GM04503 (cell line): ENCODE results near the gene ATP6V0E1.
"Not testable (repeated sequence)": the region's sequence is repeated elsewhere in the genome, so short reads cannot be mapped to it uniquely, and the experiment has no call there.

Experiments
- DNase-seq: peaks from one replicate; pipeline ENCODE4 v3.0.0-alpha.2; 2012; ENCODE audit warnings: low read depth

Gene ATP6V0E1

DNA sequence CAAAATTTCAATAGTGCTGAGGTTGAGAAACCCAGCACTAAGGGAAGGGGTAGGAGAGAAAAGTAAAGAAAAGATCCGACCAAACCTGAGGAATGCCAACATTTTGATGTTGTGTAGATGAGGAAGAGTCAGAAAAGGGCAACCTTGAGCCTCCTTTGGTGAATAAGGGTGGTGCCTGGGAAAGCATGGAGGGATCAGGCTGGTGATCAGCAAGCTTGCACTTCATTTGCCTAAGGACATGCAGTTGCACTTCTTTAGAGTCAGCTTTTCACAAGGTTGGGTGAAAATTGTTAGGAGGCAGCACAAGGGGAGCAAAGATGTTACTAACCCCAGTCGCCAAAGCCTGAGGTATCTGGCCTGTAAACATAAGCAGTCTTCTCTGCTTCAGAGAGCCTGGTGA is 20.4 kb downstream of the ATP6V0E1 start:
- no peak for DNase-seq

DNA sequence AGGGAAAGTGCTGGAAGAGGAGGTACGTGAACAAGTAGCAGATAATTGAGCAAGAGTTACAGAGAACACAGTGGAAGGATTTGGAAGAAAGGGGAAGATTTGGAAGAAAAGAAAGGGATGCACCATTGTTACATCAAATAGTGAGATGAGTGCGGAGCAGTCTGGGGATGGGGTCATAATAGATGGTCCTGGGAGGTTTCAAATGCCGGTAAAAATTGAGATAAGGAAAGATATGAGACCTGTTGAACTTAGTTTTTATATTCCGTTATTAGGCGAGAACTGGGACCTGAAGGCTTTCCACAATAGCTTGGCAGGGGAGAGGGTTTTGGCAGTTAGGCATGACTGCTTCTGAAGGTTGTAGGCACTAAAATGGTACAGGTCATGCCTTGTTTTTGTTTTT is 20.9 kb downstream of the ATP6V0E1 start:
- no peak for DNase-seq

DNA sequence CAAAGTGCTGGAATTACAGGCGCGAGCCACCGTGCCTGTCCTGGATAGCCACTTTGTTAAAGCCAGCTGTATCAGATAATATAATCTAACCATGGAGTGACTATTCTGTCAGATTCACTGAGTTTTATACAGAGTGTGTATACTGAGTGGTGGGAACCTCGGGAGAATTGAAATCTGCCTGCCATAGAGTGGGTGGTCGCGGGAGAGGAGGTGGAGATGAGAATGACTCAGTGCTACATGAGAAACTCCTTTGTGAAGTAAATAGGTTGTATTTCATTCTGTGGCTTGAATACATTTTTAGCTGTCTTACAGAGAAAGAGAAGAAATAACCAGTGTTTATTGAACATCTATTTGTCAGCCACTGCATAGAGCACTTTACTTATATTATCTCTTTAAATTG is 26.4 kb downstream of the ATP6V0E1 start:
- DNase-seq: no peak

DNA sequence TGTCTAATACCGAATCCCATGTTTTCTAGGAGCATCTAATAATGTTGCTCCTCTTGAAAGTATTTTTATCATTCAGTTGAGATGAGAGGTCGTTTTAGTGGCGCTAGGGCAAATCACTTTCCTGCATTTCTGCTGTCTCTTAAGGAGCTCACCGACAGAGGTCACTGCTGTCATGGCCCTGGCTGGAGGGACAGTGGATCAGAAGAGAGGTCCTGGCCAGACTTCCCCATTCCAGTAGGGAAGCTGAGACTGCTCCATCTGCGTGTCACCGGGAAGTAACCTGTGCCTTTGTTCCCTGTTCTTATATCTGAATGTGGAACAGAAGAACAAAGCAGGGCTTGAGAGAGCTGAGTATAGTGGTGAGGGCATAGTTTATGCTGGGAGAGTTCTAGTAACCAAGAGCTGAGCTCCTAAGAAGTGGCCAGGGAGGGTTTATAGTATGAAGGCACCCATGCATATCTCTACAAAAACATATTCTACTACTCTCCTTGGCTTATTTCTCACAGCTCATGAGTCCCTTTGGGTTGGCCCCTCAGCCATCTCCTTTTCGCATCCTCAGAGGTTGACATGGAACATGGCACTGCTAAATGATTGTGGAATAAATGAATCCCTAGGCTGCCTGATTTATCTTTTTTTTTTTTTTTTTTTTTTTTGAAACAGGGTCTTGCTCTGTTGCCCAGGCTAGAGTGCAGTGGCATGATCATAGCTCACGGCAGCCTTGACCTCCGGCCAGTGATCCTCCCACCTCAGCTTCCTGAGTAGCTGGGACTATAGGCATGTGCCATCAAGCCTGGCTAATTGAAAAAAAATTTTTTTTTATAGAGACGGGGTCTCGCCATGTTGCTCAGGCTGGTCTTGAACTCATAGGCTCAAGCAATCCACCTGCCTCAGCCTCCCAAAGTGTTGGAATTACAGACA is 27.2 kb downstream of the ATP6V0E1 start:
- DNase-seq: no peak

DNA sequence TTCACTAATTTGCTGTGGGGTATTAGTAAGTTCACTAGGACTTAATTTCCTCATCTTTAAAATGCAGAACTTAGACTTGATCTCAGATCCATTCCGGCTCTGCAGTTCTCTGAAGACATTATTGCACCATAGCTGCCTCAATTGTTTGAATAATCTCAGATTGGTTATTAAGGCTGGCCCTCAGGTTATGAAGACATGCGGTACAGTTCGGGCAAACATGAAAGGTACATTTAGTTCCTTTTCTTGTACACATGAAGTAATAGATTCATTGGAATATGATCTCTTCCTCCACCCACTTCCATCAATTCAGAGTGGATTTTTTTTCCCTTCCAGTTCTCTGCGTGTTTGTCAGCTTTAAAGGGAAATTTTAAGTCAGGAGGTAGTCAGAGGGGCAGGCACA is 28.0 kb downstream of the ATP6V0E1 start:
- no peak for DNase-seq

DNA sequence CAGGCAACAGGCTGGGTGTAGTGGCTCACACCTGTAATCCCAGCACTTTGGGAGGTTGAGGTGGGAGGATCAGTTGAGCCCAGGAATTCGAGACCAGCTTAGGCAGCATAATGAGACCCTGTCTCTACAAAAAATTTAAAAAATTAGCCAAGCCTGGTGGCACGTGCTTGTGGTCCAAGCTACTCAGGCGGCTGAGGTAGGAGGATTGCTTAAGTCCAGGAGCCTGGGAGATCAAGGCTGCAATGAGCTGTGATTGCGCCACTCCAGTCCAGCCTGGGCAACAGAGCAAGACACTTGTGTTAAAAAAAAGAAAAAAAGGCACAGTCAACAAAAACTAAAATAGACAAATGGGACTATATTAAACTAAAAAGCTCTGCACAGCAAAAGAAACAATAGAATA is 29.3 kb downstream of the ATP6V0E1 start:
- DNase-seq: no peak

DNA sequence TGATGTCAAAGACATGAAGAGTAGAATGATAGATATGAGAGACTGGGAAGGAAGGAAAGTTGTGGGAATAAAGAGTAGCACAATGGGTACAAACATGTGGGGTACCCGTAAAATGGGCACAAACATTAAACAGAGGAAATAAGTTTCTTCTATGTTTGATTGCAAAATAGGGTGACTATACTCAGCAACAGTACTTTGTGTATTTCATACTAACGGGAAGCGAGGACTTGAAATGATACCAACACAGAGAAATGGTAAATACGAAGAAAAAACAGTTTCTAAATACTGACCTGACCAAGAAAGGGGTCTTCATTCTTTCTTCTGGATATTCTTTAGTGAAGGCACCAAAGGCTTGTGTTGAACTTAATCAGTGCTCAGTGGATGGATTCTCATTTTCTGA is 31.1 kb downstream of the ATP6V0E1 start:
- no peak for DNase-seq

DNA sequence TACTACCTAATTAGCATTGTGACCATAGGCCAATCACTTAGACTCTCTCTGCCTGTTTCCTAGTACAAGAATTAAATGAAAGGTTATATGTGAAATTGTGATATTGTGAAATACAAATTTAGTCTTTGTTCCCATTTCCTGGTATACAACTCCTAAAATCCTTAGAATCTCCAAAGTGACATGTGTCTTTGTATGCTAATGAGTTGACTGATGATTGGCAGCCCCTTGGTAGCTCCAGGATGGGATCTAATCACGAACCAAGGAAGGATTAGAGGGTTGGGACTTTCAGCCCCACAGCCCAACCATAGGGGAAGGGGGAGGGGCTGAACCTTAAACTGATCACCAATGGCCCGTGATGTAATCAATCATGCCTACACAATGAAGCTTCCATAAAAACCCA is 31.6 kb downstream of the ATP6V0E1 start:
- DNase-seq: no peak

DNA sequence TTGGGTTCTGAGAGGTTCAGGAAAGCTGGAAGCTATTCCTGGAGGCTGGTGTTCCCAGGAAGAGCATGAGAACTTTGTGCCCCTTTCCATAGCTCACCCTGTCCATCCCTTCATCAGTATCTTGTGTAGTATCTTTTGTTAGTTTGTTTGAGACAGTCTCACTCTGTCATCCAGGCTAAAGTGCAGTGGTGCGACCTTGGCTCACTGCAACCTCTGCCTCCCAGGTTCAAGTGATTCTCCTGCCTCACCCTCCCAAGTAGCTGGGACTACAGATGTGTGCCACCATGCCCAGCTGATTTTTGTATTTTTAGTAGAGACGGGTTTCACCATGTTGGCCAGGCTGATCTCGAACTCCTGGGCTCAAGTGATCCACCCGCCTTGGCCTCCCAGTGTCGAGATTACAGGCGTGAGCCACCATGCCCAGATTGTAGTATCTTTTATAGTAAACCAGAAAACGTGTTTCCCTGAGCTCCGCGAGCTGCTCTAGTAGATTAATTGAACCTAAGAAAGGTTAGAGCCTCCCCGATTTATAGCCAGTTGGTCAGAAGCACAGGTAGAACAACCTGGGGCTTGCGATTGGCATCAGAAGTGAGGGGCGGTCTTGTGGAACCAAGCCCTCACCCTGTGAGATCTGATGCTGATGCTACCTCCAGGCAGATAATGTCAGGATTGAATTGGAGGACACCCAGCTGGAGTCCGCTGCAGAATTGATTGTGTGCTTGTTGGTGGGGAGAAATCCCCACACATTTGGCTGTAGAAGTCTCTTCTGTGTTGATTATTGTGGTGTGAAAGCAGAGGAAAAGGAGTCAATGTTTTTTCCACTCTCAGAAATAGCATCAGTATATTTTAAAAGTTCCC is 32.3 kb downstream of the ATP6V0E1 start:
- DNase-seq: no peak

DNA sequence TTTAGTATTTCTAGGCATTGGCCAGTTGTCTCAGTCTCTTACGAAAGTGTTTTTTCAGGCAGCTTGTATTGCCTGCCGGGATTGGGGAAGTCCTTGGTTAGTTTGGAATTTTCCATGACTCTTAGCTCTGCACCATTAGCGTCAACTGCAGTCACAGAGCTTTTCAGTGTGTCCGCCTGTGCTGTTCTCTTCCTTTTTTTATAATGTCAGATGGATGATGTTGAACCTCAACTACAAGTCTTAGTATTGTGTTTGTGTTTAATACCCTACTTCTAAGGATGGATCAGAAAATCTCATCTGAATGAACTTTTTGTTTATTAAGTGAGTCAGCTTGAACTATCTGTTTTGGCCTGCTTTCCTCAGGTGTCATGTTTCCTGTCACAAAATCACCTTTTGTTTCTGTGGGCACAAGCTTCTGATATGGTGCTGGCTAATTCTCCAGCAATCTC is 33.1 kb downstream of the ATP6V0E1 start:
- peak; percentile 44 for DNase-seq

DNA sequence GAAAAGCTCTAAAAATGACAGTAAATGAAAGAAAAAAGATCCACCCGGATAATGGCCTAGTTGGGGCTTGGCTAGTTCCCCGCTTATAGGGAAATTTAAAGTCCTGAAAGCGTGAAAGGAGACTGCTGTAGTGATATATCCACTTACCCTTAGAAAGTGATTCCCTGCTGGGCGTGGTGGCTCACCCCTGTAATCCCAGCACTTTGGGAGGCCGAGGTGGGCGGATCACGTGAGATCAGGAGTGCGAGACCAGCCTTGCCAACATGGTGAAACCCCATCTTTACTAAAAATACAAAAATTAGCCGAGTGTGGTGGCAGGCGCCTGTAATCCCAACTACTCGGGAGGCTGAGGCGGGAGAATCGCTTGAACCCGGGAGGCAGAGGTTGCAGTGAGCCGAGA is 33.5 kb downstream of the ATP6V0E1 start:
- DNase-seq: not testable (repeated sequence)

DNA sequence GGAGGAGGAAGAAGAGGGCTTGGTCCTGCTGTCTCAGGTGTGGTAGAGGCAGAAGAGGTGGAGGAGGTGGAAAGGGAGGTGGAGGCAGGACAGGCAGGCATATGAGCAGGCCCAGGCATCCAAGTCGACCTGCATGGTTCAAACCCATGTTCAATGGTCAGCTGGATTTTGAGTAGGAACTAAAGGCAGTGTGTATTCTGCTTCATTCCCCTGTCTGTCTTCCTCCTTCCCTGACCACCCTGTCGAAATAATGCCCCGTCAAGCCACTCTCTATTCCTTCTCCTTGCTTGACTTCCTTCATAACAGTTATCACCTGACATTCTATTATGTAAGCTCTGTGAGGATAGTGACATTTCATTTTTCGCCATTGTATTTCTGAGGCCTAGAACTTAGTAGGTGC is 34.8 kb downstream of the ATP6V0E1 start:
- no peak for DNase-seq

DNA sequence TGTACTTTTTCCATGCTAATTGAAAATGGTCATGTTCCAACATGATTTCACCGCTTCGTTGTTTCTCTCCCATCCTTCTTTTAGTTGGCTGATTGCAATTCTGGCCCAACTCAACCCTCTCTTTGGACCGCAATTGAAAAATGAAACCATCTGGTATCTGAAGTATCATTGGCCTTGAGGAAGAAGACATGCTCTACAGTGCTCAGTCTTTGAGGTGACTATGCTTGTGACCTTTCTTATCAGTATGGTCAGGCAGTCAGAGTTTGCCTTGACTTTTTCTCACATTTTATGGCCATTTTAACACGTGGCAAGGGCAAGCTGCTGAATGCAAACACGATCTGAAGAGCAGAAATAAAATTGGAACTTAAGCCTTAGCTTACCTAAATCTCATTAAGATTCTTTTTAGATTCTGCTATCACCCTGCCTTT is 36.6 kb downstream of the ATP6V0E1 start:
- no peak for DNase-seq

DNA sequence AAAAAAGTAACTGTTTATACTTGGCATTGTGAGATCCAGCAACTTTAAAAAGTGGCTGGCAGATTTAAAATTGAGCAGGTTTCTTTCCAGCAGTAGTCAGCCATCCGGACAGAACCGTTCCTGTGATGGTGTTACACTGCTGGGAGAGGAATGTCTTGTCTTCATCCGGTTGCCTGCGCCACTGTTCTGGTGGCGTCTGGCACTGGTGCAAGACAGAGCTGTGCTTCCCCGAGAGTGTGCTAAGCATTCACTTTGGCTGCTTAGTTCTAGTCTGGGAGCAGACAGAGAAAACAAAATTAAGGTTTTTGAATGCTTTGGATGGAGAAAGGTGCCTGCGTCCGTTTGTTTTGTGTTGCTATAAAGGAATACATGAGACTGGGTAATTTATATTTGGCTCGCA is 37.1 kb downstream of the ATP6V0E1 start:
- no peak for DNase-seq

DNA sequence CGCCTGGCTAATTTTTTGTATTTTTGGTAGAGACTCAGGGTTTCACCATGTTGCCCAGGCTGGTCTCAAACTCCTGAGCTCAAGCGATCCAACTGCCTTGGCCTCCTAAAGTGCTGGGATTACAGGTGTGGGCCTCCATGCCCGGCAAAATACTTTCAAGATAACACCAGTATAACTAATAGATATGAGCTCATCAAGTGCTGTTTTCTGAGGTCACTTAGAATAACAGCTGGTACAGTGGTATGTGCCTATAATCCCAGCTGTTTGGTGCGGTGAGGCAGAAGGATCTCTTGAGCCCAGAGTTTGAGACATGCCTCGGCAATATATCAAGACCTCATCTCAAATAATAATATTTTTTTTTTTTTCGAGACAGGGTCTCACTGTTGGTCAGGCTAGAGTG is 42.1 kb downstream of the ATP6V0E1 start:
- DNase-seq: no peak

DNA sequence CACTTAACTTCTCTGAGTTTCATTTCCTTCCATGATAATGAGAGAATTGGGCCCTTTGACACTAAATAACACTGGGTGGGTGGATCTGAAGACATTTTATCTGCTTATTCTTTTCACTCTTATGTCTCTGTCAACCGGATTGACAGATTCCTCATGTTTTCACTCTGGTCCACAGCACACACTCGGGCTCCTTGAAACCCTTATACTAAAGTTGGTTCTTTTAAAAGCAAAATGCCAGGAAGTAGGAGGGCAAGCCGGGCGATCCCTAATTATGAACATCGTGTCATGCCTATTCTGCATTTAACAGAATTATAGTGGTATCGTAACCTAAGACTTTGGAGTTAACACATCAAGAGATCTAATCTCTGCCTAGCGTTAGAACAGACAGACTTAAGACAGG is 44.3 kb downstream of the ATP6V0E1 start:
- no peak for DNase-seq

DNA sequence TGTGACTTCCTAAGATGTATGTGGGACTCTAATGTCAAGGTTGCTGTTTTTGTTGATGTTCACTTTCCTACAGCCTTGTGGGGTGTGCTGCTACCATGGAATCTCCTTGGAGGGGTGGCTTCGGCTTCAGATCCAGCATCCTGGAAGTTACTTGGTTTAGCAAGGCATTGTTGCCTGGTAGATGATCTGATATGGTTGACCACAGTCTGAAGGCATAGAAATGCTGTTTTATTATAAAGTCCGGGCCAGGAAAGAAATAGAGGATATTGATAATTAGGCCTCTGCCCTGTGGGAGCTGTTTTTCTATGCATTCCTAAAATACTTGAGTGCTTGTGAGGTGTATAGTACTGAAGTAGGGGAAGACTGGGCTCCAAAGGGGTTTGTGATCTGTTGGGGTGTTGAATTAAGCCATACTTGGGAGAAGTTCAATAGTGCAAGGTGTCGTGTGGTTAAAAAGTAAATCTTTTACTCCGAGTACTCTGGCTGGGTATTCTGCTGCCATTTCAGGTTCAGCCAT is 45.3 kb downstream of the ATP6V0E1 start:
- no peak for DNase-seq

DNA sequence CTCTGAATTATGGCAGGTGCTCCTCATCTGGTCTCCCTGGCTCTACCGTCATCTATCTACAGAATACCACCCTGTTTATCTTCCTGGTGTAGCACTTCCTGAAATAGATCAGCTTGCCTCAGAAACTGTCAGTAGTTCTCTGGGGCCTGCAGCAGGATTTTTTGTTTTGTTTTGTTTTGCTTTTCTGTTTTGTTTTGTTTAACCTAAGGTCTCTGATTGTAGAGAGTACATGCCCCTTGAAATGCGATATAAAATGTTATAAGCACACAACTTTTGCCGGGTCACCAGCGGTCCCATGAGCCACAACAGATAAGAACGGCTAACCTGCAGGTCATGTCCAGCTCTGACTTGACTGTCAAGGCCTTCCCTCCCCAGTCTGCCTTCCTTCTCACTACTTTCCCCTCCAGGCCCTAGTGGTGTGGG is 45.9 kb downstream of the ATP6V0E1 start:
- DNase-seq: no peak

DNA sequence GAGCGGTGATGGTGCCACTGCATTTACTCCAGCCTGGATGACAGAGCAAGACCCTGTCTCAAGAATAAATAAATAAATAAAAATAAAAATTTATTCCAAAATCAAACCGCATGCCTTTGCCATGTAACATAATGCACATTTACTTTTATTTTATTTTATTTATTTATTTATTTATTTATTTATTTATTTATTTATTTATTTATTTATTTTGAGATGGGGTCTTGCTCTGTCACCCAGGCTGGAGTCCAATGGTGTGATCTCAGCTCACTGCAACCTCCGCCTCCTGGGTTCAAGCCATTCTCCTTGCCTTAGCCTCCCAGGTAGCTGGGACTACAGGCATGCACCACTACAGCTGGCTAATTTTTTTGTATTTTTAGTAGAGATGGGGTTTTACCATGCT is 48.5 kb downstream of the ATP6V0E1 start:
- not testable (repeated sequence) for DNase-seq

DNA sequence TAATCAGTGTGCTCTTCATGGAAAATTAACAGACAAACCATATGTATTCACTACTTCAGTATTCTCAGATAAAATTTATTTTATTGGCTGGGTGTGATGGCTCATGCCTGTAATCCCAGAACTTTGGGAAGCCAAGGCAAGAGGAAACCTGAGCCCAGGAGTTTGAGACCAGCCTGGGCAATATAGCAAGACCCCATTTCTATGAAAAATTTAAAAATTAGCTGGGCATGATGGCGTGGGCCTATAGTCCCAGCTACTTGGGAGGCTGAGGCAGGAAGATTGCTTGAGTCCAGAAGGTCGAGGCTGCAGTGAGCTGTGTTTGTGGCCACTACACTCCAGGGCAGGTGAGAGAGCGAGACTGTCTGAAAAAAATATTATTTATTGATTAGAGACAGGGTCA is 49.2 kb downstream of the ATP6V0E1 start:
- DNase-seq: no peak

DNA sequence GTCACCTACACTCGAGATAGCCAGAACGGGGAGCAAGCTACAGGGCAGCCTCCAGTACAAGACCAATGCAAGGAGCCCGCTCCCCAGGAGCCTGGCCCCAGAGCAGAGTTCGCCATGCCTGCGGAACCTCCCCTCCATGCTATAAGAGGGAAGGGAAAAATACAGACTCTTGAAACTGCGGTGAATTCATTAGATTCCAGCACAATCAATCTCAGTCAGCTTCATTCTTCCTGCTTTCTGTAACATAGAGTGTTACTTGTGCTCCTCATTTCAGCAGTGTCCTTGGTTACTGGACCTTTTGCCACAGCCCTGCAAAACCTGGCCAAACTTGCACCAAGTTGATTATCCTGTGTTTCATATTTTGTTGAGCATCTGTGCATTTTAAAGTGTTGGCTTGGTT is 50.4 kb downstream of the ATP6V0E1 start:
- no peak for DNase-seq

DNA sequence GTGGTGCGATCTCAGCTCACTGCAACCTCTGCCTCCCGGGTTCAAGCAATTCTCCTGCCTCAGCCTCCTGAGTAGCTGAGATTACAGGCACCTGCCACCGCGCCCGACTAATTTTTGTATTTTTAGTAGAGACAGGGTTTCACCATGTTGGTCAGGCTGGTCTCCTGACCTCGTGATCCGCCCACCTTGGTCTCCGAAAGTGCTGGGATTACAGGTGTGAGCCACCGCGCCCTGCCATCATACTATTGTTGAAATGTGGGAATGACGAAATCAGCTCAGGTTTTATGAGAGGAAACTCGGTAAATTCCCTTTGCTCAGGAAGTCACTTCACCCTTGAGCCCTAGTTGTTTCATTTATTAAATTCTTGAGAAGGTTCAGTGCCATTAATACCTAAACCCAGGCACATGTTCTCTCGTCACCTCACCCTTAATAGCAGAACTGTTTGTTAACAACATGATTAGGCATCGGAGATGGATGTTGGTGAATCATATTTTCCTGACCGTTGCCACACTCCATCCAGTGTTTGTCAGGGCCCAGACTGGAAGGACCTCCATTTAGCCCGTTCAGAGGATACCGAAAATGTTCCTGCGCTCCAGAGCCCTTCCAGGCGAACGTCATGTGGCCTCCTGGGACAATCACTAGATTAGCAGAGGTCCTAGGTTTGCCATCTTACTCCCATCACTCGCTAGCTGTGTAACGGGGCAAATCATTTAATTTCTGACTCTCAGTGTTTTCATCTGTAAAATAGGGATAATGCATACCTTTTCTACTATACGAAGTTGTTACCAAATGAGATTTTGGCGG is 52.5 kb downstream of the ATP6V0E1 start:
- DNase-seq: no peak
